K562 (cell line): Measurements from ENCODE around the gene KLK1. TPM values are rescaled to one million over a fixed set of nuclear protein-coding genes. Genes with fewer than 3 reads are reported as not detected.
A peak's percentile ranks its signal among the peaks of the same experiment; 100 is the strongest.

Experiments used
- CREBBP ChIP-seq: IDR thresholded peaks from one replicate; pipeline ENCODE4 v1.6.1; 2012; ENCODE audit warnings: low read depth, mild to moderate bottlenecking, control low read depth, inconsistent platforms, low read length
- KLF6 ChIP-seq: fragments of 250-450 bp; sonication (Bioruptor Pico); IDR thresholded peaks from 2 replicates; pipeline ENCODE4 v1.4.0; 2020; ENCODE audit warnings: mild to moderate bottlenecking, moderate library complexity, borderline replicate concordance
- NCOA2 ChIP-seq, 2 experiments: fragments of 450-650 bp; IDR thresholded peaks; 2 replicates each; pipeline ENCODE4 v1.6.1; 2018; ENCODE audit warnings: mild to moderate bottlenecking in 2 of 2, moderate library complexity in 1 of 2; ENCODE audit not compliant: partially characterized antibody in 2 of 2
- OTX1 ChIP-seq: fragments of 450-650 bp; formaldehyde crosslinking; IDR thresholded peaks from 2 replicates; pipeline ENCODE4 v1.4.0; 2022; ENCODE audit warnings: mild to moderate bottlenecking
- POLR2G ChIP-seq: fragments of 200-400 bp; formaldehyde crosslinking; IDR thresholded peaks from 2 replicates; pipeline ENCODE4 v1.6.1; 2017; ENCODE audit warnings: low read depth, mild to moderate bottlenecking, antibody characterized with exemption, low read length, moderate library complexity
- RBM22 ChIP-seq: fragments of 200-400 bp; formaldehyde crosslinking; IDR thresholded peaks from 2 replicates; pipeline ENCODE4 v1.6.1; 2018; ENCODE audit warnings: low read length, low read depth; ENCODE audit not compliant: poor library complexity, severe bottlenecking
- TEAD1 ChIP-seq, 2 experiments: fragments of 450-650 bp in 1 of 2; sonication (generic) in 1 of 2; formaldehyde crosslinking; IDR thresholded peaks; 2 replicates each; pipeline versions ENCODE4 v1.4.0 to v1.8.0; 2020 to 2022; ENCODE audit warnings: mild to moderate bottlenecking in 2 of 2, missing genetic modification reagents in 1 of 2
- polyA plus RNA-seq, 8 experiments: library from polyadenylated mRNA; depleted of rRNA in 4 of 8; stranded (reverse) in 5 of 8; unstranded in 3 of 8; fragments of >200 nt; fragmentation: Nextera tagmentation in 2 of 8; fragmentation: Illumina TruSeq in 1 of 8; extraction: Ambion mirVana in 2 of 8; extraction: Trizol in 1 of 8; gene quantifications; 2 replicates each; pipeline versions ENCODE4 v1.2.1 to v1.2.3, GENCODE V29; 2011 to 2014; ENCODE audit warnings: inconsistent platforms in 1 of 8, missing spikeins in 1 of 8
- total RNA-seq, 7 experiments: library from RNA; depleted of rRNA in 6 of 7; stranded (reverse); fragments of >200 nt in 6 of 7; fragmentation: Illumina TruSeq in 2 of 7; extraction: Trizol in 2 of 7; gene quantifications; 2 replicates each; pipeline versions ENCODE4 v1.2.1 to v1.2.3, GENCODE V29; 2011 to 2021; ENCODE audit warnings: low replicate concordance in 1 of 7
- TF ChIP-seq, protein P1 (sequence below): fragments of 250-450 bp; sonication (Bioruptor Pico); IDR thresholded peaks from 2 replicates; pipeline ENCODE4 v1.9.0; 2021; ENCODE audit warnings: mild to moderate bottlenecking, inconsistent platforms

KLK1 gene
- total and polyA plus RNA-seq, 9 of the 15 experiments (the other 6 are each of a cell fraction or from before 2014, with no cell fraction given), result 0.87 to 15.4 (median 9.1) TPM

DNA sequence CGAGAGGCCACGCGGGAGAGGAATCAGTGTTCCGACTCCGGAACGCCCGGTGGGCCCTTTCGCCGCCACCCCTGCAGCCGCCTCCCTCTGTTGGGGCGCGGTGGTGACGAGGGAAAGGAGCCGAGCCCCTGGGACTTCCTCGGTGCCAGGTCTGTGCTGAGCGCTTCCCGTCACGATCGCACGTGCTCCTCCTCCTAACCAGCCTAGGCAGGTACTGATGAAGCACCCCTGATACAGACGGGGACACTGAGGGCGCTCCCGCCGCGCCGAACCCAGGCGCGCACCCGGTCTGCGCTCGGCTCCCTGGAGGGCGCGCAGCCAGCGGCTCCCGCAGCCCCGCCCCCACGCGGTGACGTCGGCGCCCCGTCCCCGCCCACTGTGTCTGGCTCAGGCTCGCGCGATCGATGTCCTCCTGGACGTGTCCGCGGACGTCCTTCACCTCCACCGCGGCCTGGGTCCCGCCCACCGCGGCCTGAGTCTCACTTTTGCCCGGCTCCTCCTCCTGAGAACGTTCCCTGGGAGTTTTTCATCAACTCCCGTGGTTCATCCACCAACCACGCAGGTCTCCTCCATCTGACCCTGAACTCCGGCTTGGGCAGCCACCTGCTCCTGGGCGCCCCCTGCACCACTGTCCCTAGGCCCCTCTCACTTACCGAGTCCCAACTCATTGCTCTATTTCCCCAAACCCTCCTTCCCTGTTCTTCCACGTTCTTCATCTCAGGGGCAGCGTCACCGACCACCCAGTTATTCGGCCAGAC lies 12.4 kb upstream of the KLK1 start (continued):
- TF ChIP-seq CREBBP (no peak), NCOA2 (IDR thresholded peaks at IDR 0.05; ENCODE audit: partially characterized antibody in 2 of 2) (no peak), POLR2G (peak; percentile 91), RBM22 (no peak), TEAD1 (CRISPR knock-in tag; IDR thresholded peaks at IDR 0.05) (no peak), KLF6 (CRISPR knock-in tag) (no peak), OTX1 (CRISPR knock-in tag) (peak; percentile 40; the same call in 1 of the 2 replicates)
- TF ChIP-seq, protein P1, sequence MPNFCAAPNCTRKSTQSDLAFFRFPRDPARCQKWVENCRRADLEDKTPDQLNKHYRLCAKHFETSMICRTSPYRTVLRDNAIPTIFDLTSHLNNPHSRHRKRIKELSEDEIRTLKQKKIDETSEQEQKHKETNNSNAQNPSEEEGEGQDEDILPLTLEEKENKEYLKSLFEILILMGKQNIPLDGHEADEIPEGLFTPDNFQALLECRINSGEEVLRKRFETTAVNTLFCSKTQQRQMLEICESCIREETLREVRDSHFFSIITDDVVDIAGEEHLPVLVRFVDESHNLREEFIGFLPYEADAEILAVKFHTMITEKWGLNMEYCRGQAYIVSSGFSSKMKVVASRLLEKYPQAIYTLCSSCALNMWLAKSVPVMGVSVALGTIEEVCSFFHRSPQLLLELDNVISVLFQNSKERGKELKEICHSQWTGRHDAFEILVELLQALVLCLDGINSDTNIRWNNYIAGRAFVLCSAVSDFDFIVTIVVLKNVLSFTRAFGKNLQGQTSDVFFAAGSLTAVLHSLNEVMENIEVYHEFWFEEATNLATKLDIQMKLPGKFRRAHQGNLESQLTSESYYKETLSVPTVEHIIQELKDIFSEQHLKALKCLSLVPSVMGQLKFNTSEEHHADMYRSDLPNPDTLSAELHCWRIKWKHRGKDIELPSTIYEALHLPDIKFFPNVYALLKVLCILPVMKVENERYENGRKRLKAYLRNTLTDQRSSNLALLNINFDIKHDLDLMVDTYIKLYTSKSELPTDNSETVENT (CRISPR knock-in tag), result peak; percentile 25; the same call in 1 of the 2 replicates
